HG02678 (cell line): Measurements from ENCODE around the gene PHF23.
A peak's percentile ranks its signal among the peaks of the same experiment; 100 is the strongest.

Experiments
- ATAC-seq: cut with Tn5 transposase; IDR thresholded peaks from one replicate; pipeline ENCODE4 v1.9.1; 2021; ENCODE audit warnings: mild to moderate bottlenecking, moderate library complexity; ENCODE audit not compliant: unreplicated experiment

The PHF23 gene

GRCh38 chr17:7239091-7240027 lies at the start of gene PHF23:
Gene PHF23 (minus strand): TSS chr17:7239457. CDS start chr17:7239279, 178 bp downstream.
- ATAC-seq: peak; percentile 59

DNA sequence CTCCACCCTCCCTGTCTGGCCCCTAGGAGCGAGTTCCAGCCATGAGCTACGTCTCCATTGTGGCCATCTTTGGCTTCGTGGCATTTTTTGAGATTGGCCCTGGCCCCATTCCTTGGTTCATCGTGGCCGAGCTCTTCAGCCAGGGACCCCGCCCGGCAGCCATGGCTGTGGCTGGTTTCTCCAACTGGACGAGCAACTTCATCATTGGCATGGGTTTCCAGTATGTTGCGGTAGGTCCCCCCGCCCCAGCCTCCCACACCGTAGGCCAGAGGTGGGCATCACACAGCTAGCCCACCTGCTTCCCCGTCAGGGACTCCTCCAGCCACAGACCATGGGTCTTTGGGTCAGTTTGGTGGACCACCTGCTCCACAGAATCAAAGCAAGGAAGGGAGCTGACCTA lies 46.4 kb upstream of the PHF23 start:
- ATAC-seq: no peak

- no peak for ATAC-seq
Observed at GRCh38 chr17:7284911-7285310, 45.7 kb upstream of the PHF23 start.

DNA sequence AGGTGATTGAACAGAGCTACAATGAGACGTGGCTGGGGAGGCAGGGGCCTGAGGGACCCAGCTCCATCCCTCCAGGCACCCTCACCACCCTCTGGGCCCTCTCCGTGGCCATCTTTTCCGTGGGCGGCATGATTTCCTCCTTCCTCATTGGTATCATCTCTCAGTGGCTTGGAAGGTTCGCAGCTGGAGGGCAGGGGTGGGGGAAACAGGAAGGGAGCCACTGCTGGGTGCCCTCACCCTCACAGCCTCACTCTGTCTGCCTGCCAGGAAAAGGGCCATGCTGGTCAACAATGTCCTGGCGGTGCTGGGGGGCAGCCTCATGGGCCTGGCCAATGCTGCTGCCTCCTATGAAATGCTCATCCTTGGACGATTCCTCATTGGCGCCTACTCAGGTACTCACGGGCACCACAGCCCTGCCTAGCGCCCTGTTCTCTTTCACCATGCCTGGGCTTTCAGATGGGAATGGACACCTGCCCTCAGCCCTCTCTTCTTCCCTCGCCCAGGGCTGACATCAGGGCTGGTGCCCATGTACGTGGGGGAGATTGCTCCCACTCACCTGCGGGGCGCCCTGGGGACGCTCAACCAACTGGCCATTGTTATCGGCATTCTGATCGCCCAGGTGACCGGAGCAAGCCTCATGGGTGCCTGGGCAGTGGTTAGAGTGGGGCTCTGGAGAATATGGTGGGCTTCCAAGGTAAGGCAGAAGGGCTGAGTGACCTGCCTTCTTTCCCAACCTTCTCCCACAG lies 44.4 kb upstream of the PHF23 start:
- ATAC-seq: no peak

DNA sequence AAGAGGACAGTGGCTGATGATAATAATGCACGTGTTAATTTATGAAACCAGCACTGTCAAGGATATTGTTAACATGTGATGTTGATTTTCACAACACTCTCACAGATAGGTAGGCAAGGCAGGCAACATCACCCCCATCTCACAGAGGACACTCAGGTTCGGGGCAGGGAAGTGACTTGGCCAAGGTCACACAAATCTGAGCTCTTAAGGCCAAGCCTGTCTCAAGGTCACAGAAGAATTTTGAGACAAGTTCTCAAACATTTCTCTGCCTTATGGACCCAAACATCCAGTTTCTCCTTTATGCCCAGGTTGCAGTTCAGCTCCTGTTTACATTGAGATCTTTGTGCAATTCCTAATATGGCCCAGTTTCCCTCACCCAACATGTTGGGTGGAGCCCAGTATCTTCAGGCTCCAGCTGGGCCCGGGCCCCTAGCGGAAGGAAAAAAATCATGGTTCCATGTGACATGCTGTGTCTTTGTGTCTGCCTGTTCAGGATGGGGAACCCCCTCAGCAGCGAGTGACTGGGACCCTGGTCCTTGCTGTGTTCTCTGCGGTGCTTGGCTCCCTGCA lies 43.6 kb upstream of the PHF23 start:
- no peak for ATAC-seq

DNA sequence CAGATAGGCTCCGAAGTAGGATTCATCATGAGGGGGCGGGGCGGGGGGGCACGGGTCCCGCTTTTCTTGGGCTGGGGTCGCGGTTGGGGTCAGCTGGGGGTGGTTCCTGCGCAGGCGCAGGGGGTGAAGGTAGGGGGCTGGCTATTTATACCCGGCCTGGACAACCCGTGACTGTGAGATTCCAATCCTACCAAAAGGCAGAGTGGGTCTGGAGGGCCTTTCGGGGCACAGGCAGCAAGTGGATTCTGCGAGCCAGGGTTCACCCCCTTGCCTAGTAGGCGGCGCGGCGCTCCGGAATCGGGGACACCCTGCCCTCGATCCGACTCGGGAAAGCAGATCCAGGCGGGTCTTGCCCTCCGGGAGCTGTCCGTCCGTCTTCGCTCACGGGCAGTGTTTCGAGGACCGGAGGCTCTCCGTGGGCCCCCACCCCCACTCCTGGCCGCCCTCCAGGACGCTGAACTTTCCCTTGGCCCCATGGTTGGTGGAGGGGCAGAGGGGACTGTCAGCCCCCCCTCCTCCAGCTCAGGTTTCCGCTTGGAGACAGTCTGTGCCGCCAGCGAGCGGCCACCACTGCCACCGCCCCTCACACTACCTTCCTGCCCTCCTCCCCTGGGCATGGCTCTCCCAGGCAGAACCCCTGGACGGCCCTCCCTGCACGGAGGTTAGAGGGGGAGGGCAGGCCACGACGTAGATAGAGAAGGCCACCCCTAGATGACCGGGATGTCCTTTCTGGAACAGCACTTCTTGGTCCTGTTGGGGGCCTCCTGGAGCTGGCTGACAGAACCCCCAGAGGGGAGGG lies 42.9 kb upstream of the PHF23 start:
- no peak for ATAC-seq

DNA sequence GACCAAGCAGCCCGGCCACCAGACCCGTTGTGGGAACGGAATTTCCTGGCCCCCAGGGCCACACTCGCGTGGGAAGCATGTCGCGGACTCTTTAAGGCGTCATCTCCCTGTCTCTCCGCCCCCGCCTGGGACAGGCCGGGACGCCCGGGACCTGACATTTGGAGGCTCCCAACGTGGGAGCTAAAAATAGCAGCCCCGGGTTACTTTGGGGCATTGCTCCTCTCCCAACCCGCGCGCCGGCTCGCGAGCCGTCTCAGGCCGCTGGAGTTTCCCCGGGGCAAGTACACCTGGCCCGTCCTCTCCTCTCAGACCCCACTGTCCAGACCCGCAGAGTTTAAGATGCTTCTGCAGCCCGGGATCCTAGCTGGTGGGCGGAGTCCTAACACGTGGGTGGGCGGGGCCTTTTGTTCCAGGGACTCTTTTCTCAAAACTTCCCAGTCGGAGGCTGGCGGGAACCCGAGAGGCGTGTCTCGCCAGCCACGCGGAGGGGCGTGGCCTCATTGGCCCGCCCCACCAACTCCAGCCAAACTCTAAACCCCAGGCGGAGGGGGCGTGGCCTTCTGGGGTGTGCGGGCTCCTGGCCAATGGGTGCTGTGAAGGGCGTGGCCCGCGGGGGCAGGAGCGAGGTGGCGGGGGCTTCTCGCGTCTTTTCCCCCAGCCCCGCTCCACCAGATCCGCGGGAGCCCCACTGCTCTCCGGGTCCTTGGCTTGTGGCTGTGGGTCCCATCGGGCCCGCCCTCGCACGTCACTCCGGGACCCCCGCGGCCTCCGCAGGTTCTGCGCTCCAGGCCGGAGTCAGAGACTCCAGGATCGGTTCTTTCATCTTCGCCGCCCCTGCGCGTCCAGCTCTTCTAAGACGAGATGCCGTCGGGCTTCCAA lies 42.1 kb upstream of the PHF23 start, which contains the start of gene SLC2A4:
Gene SLC2A4, plus strand, starts transcription at position 645 of the 879 bp plus-strand sequence. Its CDS starts 217 bp downstream, at position 862.
- ATAC-seq: peak; percentile 66

- ATAC-seq: peak; percentile 66
Observed at GRCh38 chr17:7280519-7281073, 41.3 kb upstream of the PHF23 start.

DNA sequence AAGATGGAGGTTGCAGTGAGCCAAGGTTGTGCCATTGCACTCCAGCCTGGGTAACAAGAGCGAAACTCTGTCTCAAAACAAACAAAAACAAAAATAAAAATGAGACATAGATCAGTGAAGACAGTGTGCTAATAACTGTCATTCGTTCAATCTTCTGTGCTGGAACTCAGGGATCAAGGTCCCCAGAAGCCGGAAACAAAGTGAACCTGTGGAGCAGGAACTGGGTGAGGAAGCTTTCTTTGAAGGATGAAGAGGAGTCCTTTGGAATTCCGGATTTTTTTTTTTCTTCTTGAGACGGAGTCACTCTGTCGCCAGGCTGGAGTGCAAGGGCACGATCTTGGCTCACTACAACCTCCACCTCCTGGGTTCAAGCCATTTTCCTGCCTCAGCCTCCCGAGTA lies 40.2 kb upstream of the PHF23 start:
- no peak for ATAC-seq

- no peak for ATAC-seq
Observed at GRCh38 chr17:7266784-7267183, 27.5 kb upstream of the PHF23 start.

- no peak for ATAC-seq
Observed at GRCh38 chr17:7263801-7264078, 24.5 kb upstream of the PHF23 start.

DNA sequence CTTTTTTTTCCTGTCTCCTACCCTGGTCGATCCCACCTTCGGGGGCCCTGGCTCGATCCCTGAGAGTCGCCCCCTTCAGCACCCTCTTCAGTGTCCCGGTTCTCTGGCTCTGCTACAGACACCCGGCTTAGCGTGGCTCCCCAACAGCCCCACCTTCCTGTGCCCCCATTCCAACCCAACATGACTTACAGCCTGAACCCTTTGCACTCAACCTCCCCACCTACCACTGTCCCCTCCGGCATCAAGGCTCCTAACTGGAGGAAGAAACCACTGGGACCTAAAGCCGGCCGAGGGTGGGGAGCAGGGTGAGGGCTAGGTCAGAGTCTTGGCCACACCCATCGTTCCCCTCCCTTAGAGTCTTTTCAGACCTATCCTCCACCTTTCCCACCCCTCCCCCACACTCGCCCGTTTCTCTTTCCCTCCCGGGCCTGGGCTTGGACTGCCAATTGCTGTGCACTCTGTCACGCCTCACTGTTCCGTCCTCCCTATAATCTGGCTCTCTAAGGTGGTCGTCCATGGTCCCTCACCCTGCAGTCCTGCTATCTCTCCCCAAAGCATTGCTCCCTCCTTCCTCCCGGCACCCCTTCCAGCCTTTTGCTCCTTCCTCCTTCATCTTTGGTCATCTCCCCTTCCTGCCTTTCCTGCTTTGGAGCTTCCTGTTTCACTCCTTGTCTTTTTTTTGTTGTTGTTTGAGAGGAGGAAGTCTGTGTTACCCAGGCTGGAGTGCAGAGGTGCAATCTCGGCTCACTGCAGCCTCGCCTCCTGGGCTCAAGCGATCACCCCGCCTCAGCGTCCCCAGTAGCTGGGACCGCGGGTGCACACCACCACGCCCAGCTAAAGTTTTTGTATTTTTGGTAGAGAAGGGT lies 23.9 kb upstream of the PHF23 start:
- no peak for ATAC-seq

- no peak for ATAC-seq
Observed at GRCh38 chr17:7262192-7262934, 23.1 kb upstream of the PHF23 start, which contains the start of gene CLDN7. Gene CLDN7 (minus strand): TSS chr17:7262478. CDS start chr17:7262043, 435 bp downstream.

- no peak for ATAC-seq
Observed at GRCh38 chr17:7261379-7262191, 22.3 kb upstream of the PHF23 start.

DNA sequence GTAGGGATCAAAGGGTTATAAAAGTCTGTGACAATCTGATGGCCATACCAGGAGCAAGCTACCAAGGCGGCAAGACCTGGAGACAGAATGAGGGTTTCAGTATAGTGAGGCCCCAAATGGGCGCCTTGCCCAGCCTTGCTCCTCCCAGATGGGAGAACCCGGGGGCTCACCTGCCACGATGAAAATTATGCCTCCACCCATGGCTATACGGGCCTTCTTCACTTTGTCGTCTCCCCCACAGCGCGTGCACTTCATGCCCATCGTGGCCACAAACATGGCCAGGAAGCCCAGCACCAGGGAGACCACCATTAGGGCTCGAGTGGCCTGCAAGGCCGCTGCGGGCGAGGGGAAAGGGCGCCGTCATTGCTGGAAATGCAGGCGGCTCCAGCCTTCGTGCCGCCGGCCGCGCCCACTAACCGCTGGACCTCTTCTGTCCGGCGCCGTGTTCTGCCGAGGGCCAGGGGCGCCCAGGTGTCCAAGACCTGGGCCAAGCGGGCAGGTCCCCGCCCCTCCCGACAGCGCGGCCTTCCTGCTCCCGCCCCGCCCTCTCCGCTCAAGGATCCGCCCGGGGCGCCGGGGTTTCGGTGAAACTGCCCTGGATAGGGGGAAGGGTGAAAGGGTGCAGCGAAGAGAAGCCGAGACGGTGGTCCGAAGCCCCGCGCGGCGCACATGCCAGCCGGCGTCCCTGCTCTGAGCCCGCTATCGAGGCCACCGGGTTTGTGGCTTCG lies 21.6 kb upstream of the PHF23 start:
- no peak for ATAC-seq

DNA sequence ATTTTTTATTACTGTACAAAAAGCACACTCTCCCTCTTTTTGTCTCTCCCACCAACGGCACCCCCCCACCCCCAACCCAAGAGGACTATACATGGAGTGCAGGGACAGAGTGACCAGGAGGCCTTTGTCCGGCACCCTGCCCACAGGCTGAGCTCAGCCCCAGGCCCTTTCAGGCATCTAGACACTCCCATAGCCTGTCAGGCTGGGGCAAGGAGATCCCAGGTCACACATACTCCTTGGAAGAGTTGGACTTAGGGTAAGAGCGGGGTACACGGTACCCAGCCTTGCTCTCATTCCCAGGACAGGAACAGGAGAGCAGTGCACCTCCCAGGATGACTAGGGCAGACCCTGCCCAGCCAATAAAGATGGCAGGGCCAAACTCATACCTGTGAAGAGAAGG lies 20.9 kb upstream of the PHF23 start:
- no peak for ATAC-seq

GRCh38 chr17:7259555-7259889 lies 20.3 kb upstream of the PHF23 start:
- no peak for ATAC-seq
